GM18517 (cell line): ENCODE results near the gene HOXC11.

Experiments
- ATAC-seq: cut with Tn5 transposase; IDR thresholded peaks from one replicate; pipeline ENCODE4 v1.9.1; 2021; ENCODE audit warnings: mild to moderate bottlenecking, moderate library complexity; ENCODE audit not compliant: unreplicated experiment

The HOXC11 gene

DNA sequence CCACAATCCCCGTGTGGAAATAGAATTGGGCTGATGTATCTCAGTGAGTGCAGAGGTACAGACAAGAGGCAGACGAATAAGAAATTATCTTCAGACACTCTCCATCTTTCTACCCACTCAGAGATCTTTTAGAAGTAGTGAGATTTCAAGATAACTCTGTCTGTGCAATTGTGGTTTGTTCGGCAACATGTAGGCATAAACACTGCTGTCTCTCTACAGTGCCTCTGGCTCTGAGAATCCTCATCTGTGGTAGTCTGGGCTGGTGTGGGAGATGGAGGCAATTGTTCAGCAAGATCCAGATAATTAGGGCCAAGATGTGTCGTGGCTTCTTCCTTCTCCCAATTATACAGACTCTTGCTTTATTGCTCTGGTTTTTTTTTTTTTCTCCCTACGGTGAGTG lies 31.2 kb upstream of the HOXC11 start:
- no peak for ATAC-seq

DNA sequence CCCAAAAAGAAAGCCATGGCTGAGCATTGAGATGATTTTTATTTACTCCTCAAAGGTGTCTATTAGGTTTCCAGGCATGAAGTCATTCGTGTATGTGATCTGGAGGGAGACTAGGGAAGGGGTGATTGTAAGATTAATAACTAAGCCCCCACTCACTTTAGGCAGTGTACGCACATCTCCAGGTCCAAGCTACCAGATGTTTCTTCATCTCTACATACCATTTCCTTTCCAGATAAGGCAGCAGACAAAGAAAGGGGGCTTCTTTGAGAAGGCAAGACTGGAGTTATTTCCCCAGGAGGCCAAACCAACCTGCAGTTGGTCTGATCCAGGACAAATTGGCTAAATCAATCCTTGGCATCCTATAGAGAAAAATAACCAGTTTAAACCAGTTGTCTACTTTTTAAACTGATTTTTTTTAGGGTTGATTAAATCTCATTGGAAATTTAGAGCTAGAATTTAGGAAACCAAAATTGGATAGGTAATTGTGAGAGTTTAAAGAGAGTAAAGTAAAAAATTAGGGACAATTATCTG lies 30.4 kb upstream of the HOXC11 start:
- ATAC-seq: no peak

DNA sequence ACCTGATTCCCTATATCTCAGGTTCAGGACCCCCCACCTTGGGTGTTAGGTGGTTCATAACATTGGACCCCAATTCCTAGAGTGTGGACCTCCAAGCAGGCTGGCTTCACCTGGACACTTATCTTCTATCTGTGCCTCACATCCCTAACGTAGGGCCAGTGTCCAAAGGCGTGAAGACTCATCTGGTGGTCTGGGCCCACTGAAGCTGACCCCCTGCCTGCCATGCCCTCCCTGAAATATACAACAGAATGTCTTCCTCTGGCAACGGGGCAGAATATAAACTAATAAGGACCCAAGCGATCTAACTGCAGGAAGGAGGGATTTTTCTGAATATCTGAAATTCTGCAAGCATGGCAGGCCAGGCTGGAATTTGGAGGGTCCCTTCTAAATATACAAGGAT lies 28.7 kb upstream of the HOXC11 start:
- ATAC-seq: no peak

DNA sequence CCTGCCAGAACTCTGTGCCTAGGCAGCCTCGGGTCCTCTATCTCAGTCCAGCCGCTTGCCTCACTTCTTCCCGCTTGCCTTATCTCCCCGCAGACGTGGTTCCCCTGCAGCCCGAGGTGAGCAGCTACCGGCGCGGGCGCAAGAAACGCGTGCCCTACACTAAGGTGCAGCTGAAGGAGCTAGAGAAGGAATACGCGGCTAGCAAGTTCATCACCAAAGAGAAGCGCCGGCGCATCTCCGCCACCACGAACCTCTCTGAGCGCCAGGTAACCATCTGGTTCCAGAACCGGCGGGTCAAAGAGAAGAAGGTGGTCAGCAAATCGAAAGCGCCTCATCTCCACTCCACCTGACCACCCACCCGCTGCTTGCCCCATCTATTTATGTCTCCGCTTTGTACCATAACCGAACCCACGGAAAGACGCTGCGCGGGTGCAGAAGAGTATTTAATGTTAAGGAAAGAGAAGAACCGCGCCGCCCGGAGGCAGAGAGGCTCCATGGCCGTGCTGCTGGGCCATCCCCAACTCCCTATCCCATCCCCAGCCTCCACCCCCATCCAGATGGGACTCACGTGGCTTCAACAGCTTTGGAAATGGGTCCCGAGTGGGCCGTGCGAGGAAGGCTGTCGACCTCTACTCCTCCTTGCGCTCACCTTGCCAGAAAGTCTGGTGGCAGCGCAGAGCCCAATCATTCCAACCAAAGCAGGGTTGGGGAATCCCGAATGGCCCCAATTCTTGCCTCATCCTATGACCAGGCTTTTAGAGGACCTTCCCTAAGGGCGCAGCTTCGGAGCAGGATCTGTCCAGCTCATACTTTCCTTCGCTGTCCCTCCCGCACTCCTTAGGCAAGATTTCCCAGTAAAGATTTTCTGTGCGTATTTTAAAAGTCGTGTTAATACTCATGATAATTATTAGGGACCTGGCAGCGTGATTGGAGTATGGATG lies 27.7 kb upstream of the HOXC11 start:
- no peak for ATAC-seq

DNA sequence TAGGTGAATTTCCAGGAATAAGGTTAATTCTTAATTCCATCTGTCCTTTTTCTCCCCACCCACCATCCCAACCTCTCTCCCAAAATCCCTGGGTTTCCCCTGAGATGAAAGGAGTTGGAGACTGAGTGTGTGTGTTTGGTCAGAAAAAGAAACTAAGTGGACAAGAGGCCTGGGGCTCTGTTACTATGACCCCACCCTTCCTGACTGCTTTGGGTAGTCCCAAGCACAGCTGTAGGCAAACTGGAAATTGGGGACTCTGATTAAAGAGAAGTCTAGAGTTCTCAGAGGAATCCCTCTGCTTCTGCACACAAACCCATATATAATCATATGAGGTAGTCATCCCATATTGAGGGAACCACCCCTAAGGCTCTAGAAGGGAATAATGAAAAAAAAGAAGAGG lies 25.2 kb upstream of the HOXC11 start:
- no peak for ATAC-seq

DNA sequence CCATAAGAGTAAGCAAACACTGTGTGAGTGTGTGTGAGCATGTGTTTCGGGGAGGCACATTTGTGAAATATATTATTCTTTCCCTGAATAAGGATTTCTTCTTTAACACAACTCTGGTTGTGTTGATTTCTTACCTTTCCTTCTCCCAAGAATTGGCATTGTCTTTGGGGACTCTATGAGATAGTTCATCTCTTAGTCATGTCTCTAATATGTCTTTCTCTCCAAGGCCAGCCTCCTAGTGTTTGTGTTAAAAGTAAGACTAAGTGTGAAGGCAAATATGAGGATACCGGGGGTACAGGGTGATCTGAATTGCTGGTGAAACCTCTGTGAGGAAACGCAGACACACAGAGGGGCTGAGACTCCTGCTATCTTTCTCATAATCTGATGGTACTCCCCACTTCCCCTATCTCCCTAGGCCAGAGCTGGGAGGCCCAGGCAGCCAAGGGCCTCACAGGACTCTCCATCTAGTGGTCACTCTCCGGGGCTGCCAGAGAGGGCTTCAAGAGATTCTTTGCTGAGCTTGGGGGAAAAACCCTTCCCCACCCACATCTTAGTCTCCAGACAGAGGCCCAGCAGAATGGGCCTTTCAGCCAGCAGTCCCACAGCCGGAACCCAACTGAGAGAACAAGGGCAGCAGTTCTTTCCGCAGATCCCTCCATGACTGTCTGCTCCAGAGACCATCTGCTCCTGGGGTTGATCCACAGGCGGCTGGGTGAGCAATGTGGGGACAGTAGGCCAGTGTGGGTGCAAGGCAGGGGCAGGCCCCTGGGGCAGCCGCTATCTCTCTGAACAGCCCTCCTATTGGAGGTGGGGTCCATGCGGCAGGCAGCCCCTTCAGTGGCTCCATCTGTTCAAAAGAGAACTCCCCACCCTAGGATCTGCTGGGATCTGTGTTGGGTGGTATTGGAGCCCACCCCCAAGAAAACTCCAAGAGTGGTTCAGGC lies 24.0 kb upstream of the HOXC11 start:
- ATAC-seq: no peak

DNA sequence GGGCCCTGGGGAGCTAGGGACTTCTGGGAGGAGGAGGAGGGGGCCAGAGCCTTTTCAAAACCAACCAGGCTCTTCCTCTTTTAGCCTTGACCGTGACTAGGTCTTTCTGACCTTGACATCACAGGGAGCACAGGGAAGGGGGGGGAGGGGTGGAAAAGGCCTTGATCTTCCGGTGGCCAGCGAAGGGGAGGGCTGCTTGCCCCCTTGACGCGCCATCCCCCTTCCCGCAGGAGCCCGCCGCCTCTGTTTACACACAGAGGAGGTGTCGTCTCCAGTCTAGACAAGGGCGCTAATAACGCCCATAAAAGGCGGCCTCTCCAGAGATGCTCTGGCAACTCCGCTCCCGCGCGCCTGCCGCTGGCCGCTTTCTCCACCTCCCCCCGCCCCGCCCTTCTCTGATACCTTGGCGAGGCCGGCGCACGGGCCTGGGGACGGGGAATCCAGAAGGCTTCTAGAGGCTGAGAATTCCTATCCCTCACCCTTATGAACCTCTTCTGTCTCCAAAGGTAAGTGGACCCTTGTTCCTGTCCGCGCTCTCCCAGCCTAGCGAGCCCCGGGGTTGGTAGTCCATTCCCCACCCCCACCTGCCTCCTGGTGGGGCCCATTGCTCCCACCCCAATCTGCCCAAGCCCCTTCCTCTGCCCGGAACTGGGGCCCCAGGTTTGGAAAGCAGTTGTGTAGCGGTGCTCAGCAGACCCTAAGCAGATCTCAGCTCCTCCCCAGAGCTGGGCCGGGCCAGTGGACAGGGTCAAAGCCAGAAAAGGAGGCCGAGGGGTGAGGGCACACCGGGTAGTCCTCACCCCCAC lies 23.1 kb upstream of the HOXC11 start:
- no peak for ATAC-seq

DNA sequence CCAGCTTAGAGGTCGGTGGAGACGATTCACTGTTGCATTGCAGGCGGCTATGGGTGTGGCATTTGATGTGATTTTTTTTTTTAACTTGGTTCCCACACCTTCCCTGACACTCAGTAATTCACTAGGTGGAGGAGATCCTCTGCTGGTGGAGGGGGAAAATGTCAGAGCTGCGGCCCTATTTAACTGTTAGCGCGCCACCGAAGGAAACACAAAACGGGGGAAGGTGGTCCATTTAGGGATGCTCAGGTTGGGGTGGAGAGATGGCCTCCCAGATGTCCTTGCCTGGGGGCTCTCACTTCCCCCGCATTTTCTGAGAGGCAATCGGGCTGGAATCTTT lies 22.5 kb upstream of the HOXC11 start:
- no peak for ATAC-seq

DNA sequence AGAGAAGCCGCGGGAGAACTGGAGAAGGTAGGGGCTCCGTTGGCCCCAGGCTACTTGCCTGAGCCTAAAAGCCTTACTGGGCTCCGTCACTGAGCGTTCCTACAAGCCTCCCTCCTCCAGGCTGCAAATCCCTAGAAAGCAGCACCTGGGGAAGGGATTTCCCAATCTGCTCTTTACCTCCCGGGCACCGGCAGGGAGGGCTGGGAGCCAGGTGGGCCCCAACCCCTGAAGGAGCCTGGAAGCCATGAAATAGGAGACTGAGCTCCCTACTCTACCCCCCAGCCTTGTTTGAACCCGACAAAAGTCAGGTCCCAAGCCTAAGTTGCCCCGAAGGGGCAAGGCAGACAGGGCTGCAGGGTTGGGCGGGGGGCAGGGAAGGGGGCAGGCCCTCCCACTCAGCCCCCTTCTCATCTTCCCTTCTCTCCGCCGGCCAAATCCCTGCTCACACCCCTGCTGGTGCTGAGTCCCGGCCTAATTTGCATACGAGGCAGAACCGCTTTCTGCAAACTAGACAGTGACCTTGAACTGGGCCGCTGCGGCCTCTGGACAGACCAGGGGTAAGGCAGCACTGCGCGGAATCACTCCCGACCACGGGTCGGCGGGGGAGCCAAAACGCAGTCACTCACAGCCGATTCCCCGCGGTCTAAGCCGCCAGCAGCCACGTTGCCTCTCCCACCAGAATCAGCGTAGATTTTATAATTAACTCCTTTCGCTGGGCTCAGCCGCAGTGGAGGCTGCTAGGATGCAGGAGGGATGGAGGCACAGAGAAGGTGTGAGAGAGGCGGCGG lies 21.9 kb upstream of the HOXC11 start:
- ATAC-seq: no peak

DNA sequence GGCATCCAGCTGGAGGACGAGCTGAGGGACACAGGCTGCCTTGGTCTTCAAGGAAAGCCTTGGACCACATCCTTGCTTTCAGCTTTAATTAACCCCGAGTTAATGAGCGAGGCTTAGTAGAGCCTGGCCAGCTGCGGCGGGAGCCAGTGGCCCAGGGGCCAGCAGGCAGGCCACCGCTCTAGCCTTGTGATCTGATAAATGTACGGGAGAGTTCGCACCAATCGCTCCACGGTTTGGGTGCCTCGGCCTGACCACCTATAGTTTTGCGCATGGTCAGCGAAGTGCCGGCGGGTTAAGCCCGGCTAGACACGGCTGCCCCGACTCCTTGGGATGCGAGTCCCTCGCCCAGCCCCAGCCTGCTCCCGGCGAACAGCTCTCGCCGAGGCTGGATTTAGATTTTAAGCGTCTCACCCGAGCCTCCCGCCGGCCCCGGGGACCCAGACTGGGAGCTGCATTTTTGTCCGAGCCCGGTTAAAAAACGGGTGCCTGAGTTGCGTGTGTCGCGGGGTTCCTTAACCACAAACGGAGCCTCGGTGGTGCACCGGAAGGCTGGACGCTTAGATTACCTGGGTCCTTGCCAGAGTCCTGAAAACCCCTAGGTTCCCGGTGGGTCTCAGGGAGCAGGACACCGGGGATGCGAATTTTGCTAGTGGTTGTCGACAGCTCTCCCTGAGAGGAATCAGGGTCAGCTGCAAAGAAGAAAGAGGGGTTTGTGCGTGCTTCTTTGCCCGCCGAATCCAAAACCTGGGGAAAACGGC lies 21.2 kb upstream of the HOXC11 start:
- no peak for ATAC-seq

DNA sequence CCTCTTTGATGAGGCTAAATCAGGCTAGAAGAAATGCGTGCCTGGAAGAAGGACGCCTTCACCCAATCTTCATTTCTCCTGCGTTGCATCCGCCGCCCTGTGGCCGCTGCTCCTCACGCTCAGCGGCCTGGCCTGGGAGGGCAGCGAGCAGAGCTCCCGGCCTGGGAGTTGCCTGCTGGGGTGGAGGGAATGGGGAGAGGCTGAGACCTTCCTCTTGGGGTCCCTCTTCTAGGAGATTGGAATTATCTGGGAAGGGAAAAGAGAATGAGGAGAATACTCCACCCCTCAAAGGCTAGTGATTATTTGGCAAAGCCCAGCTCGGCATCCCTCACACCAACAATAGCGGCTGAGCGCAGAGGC lies 20.6 kb upstream of the HOXC11 start:
- no peak for ATAC-seq

DNA sequence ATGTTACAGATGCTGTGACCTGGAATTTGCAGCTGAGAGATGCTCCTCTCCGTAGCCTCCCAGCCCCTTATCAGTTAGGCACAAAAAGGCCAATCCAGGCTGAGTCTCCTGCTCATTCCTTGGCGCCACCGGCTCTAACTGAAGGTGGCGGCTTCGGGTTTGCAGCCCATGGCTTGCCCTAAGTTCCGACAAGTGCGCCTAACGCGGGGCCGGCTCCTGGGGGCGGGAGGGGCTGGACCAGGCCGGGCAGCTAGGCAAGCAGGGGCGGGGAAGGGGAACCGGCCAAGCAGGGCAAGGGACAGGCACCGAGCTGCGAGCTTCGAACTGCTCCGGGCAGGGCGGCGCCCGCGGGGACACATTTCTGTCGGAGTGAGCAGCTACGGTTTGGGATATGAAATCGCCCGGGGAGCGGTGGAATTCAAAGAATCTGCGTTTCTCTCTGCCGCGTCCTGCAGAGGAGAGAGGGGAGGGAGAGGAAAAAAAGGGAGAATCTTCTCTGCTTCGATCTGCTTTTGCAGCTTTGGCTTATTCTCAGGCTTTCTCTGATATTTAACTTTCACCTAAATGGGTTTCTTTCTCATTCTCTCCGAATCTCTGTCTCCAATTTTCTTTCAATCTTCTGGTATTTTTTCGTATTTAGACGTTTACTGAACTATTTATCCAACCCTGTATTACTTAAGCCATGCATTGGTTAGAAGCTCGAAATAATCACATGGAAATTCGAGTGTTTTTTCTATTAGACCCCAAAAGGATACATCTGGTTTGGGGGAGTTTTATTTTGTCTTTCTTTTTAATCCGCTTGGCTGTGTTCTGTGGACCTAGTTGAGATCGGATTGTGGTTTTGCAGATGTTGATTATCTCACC lies 19.8 kb upstream of the HOXC11 start:
- no peak for ATAC-seq

DNA sequence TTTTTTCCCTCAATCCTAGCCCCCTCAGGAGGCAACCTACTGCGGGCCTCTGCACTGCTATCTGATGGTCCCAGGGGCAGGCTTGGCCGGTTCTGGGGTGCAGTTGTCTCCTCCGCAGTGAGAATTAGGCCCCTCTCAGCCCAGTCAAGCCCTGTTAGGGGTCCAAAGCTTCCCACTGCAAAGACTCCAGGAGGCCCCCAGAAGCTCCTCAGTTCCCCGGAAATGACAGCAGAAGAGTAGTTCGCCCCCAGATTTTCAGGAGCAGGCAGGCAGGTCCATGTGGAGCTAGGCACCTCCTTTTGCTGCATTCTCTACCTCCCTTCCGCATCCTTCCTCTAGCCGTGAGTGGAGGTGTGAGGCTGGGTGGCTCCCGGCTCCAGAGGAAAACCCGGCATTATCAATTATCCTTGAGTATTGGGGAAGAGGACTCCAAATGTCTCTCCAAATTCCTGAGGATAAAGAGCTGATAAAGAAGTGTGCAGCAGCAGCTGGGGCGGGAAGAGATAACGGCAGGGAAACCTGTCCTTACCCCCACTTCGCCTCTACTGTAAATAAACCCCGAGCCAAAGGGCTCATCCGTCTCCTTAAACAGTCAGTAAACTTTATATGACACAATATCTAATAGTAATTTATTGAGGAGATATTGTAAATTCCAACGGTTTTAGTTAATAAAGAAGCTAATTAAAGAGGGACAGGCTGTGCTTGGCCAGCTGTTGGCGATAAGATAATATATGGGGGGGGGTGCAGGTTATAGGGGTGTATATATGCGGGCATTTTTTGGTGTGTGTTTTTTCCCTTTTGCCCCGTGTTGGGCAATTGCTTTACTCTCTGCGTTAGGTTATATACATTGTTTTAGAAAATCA lies 18.9 kb upstream of the HOXC11 start:
- ATAC-seq: no peak

DNA sequence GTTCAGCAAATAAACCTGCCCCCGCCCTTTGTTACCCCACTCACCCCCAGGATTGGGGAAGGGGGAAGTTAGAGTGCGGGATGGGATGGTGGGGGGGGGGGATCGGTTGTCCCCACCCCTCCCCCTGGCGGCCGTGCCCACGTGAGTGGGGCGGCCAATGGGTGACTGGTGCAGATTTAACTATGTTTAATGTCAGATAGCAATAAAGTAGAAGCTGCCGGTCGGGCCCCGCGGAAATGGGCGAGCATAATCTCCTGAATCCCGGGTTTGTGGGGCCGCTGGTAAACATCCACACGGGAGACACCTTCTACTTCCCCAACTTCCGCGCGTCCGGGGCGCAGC lies 18.3 kb upstream of the HOXC11 start, which contains the start of gene HOXC12:
Gene HOXC12, plus strand, starts transcription at position 210 of the 342 bp plus-strand sequence. Its CDS starts 27 bp downstream, at position 237.
- no peak for ATAC-seq

DNA sequence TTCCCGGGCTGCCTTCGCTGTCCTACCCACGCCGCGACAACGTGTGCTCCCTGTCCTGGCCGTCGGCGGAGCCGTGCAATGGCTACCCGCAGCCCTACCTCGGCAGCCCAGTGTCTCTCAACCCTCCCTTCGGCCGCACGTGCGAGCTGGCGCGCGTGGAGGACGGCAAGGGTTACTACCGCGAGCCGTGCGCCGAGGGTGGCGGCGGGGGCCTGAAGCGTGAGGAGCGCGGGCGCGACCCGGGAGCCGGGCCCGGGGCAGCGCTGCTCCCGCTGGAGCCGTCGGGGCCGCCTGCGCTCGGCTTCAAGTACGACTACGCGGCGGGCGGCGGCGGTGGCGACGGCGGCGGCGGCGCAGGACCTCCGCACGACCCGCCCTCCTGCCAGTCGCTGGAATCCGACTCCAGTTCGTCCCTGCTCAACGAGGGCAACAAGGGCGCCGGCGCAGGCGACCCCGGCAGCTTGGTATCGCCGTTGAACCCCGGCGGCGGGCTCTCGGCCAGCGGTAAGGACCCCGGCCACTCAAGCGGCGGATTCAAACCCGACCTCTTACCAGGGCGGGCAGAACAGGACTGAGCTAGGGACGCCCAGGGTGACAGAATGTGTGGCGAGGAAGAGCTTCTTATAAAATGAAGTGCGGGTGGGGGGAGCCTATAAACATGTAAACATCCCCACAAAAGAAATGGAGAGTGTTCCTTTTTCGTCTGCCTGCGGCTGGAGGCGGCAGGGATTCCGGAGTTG lies 17.7 kb upstream of the HOXC11 start:
- ATAC-seq: no peak

DNA sequence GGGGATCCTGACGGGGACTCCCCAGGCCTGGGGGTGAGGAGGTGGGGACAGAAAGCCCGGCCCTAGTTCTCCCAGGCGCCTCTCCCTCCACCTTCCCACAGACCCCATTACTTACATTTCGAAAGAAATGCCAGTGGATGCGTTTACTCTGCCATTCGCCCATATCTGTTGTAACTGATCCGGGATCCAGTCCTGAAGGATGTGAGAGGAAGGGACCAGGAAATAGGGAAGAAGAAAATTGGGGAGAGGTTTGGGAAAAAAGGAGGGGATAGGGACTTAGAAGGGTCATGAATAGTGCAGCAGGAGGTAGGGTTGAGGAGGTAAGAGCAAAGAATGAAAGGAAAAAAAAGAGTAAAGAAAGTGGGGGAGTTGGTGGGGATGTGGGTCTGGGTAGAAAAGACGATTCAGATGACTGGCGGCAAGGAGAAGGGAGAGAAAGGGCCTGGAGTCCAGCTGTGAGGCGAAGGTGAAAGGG lies 17.1 kb upstream of the HOXC11 start:
- no peak for ATAC-seq
